Activated T-cell treated with anti-CD3 and anti-CD28 coated beads for 4 hours (primary cell): Measurements from ENCODE around the gene EXOSC5.
"Not testable (repeated sequence)": the region's sequence is repeated elsewhere in the genome, so short reads cannot be mapped to it uniquely, and the experiment has no call there.

Experiments
- DNase-seq: peaks from one replicate; pipeline ENCODE4 v3.0.0-alpha.2; 2020

The EXOSC5 gene

DNA sequence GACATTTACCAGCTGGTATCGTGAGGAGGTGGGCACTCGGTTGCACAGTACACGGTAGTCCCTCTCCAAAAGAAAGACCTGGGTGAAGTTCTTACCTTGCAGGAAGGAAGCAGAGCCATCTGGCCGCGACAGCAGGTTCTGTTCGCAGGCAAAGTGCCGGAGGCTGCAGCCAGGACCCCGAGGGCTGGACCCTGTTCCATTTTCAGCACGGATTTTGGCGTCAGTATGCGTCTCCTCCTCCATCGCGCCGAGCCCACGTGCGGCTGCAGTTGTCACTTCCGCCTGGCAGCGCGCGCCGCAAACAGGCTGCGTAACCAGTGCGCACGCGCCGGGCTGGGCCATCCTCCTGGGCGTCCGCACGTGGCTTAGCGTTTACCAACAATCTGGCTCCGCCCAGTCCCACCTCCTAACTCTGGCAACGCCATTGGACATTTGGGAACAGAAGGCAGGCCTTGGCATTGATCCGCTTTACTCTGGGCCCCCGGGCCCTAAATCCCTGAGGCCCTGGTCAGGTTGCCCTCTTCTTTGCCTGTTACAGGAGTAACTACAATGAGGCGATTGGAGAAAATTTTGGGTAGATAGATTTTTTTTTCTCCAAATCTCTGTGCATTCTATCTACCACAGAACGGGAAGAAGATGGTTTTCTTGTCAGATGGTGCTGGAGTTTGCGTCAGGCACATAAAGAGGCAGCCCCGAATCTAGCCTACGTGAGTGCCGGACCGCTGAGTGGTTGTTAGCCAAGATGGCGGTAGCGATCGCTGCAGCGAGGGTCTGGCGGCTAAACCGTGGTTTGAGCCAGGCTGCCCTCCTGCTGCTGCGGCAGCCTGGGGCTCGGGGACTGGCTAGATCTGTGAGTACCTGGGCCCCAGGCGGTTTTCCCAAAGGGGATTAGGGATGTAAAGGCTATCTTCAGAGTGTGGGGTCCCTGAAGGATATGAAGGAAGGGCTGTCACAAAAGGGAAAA, at the start of gene EXOSC5, which contains the start of gene BCKDHA:
Gene EXOSC5 (minus strand): TSS at position 274 of the 964 bp plus-strand sequence. CDS start 31 bp downstream, at position 243.
Gene BCKDHA (plus strand): TSS at position 733 of the 964 bp plus-strand sequence. CDS start 10 bp downstream, at position 743.
- peak; percentile 97 for DNase-seq

DNA sequence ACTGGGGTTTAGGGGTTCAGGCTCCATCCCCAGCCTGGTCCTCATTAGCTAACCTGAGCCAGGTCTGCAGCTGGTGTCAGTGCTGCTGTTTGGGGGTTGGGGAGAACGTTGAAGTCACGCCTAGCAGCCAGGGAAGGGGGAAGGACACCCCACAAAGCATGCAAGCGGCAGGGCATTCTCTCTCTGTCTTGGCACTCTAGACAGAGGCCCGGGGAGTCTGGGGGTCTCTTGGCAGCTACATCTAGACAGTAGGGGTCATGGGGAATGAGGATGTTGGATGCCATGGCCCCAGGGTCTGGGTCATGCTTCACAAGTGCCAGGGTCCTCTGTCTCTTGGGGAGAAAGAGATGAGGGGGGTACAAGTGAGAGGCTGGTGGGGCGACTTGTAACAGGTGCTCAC, 48.4 kb upstream of the EXOSC5 start:
- DNase-seq, result no peak

DNA sequence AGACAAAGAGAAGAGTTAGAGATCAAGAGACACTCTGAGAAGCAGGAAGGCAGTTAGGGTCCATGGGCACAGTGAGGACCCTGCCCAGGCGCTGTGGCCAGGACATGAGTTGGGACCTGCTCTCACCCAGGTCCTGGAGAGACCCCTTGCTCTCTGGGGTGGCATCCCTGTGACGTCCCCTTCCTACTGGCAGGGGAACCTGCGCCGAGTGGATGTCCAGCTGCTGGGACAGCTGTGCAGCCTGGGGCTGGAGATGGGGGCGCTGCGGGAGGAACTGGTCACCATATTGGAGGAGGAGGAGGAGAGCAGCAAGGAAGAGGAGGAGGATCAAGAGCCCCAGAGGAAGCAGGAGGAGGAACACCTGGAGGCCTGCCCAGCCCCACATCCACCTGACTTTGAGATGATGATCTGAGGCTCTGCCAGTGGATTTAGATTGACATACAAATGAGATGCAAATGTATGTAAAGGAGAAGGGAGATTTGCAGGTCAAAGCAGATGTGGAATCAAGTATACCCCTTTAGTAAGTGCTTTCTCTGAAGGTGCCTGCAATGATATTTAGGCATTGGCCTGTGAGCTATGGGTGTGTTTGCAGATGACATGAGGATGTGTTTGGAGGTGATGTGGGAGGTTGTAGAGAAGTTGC, 46.8 kb upstream of the EXOSC5 start:
- DNase-seq, result no peak

DNA sequence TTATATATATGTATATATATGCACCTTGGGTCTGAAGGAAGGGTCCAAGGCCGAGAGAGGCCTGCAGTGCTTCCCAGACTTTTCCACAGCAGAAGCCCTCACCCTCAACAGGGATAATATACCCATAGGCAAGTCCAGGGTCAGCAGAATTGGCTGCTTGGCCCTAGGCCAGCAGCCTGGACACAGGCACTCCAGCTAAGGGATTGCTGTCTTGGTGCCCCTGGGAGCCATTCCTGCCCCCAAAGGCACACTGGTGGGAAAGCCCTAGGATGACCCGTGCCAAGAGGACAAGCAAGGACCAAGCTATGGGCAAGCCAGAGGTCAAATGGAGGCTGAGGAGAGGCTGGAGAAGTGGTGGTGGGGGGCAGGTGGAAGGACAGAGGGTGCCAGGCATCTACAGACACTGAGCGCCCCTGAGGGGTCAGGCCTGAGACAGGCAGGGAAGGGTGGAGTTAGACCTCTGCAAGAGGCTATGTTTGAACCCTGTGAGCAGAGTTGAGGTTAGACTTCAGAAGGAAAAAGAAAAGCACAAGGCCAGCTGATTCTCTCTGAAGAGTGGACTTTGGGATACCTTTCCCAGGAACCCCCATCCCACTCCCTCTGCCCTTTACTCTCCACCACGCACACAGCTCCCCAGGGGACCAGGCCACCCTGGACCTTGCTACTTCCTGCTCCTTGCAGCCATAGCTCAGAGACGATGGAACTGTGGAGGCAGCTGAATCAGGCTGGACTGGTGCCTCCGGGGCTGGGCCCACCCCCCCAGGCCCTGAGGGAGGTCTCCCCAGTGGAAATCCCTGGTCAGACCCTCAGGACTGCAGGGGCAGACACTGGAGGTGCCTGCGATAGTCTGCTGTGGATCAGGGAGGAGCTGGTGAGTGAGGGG, 45.6 kb upstream of the EXOSC5 start, which contains the start of gene ERICH4:
Gene ERICH4 (plus strand): TSS at position 684 of the 883 bp plus-strand sequence. CDS start 14 bp downstream, at position 698.
- no peak for DNase-seq

DNA sequence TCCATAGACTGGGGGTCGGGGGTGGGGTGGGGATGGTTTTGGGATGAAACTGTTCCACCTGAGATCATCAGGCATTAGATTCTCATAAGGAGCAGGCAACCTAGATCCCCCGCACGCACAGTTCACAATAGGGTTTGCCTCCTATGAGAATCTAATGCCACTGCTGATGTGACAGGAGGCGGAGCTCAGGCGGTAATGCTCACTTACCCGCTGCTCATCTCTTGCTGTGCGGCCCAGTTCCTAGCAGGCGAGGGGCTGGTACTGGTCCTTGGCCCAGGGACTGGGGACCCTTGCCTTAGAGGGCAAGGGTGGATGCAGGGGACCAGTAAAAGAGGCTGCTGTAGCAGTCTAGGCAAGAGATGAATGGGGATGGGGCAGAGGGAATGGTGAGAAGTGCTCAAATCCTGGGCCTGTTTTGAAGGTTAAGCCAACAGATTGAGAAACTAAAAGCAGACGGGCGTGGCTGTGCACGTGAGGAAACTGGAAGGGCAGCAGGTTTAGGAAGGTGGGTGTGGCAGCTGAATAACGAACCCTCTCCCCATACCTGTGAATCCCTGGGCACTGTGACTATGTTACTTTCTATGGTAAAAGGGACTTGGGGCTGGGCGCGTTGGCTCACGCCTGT, 44.3 kb upstream of the EXOSC5 start:
- no peak for DNase-seq

DNA sequence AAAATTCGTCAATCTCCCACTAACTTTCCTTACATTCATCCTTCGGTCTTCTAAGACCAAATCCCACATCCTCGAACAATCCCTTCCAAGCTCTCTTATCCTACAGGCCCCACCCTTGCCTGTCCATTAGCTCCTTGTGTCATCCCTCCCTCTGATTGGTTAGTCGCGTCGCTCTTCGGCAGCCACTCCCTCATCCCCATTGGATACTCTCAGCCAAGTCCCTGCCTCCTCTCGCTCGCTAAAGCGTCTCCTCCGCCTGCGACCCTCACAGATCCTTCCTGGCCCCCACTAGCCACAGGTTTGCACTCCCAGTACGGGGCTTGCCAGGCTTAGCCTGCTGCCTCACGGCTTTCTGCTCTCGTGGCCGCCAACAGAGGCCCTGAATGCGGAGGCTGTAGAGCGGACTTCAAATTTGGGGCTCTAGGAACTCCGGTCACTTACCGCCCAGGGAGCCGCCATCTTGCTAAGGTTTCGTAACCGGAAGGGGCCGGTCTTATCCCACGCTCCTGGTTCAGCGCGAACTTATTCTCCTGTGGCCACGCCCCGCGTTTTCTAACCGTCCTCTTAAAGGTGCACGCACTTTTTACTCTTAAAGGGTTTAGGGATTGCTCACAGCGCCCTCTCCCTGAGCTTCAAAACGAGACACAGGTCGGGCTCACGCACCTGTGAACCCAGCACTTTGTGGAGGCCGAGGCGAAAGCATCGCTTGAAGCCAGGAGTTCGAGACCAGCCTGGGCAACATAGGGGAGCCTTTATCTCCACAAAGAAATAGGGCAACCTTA, 42.5 kb upstream of the EXOSC5 start, which contains the start of gene DMAC2:
Gene DMAC2 (minus strand): TSS at position 472 of the 782 bp plus-strand sequence. CDS start 13 bp downstream, at position 459.
- peak; percentile 93 for DNase-seq

DNA sequence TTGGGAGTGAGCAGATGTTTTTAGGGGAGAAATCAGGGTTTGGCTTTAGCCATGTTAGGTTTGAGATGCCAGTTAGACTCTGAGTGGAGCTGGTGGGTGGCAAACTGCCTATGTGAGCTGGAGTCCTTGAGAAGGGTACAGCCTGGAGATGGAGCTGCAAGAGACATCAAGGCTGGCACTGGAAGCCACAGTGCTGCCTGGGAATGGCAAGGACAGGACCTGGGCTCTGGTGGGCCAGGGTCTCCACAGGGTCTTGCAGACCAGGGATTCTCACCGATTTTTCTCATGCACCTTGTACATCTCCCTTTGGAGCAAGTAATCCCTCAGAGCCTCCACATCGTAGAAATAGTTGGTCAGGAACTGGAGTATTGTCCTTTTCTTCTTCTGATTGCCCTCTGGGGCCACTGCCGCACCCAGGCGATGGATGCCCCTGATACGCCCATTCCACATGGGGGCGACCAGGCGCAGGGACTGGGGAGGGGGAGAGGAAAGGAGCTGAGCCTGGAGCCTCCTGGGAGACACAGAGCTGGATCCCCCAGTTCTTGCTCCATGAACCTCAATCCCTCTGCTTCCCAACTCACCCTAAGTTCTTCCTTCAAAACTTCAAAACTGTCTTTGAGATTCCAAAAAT, 40.9 kb upstream of the EXOSC5 start:
- DNase-seq, result no peak

DNA sequence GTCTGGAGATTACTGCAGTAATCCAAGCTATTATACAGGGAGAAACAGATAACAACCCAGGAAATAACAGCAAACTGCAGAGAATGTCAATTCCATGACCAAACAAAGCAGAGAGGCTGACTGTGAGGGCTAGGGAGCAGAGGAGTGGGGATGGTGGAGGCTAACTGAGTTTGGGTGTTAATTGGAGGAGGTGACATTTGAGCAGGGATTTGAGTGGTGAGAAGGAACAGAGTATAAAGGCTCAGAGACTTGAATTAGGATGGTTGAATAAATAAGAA, 39.5 kb upstream of the EXOSC5 start:
- DNase-seq, result no peak

DNA sequence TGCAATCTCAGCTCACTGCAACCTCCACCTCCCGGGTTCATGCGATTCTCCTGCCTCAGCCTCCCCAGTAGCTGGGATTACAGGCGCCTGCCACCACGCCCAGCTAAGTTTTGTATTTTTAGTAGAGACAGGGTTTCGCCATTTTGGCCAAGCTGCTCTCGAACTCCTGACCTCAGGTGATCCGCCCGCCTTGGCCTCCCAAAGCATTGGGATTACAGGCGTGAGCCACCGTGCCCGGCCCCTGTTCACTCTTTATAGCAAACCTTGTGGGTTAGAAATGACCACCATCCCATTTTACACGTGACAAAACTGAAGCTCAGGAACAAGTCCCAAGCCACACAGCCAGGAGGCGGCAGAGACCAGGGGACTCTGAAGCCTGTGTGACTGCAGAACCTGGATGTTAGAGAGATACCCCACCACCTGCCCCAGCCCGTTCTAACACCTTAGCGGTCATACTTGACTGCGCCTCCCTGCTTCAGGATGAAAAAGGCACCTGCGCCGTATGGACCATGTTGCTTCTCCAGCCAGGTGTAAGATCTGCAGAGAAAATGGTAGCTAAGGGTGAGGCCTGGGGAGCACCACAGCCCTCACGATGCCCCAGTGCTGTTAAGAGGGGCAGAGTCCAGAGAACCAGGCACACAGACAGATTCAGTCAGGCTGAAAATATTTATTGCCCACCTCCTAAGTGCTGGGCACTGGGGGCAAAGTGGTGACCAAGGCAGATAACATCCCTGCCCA, 38.9 kb upstream of the EXOSC5 start:
- no peak for DNase-seq

DNA sequence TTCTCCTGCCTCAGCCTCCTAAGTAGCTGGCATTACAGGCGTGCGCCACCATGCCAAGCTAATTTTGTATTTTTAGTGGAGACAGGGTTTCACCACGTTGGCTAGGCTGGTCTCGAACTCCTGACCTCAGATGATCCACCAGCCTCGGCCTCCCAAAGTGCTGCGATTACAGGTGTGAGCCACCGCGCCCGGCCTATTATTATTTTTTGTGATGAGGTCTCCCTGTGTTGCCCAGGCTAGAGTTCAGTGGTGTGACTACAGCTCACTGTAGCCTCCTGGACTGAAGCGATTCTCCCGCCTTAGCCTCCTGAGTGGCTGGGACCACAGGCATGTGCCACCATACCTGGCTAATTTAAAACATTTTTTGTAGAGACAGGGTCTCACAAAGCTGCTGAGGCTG, 38.2 kb upstream of the EXOSC5 start:
- not testable (repeated sequence) for DNase-seq

DNA sequence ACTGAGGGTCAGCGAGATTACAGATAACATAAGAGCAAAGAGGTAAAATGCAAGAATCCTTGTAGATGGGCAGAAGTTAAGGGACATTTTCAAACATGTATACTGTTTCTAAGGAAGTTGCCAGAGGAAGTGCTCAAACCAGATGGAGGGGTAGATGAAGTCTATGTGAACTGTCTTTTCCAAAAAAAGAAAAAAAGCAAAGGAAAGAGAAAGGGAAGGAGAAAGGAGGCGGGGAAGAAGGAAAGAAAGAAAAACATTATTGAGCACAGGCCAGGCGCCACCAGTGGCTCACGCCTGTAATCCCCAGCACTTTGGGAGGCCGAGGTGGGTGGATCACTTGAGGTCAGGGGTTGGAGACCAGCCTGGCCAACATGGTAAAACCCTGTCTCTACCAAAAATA, 37.3 kb upstream of the EXOSC5 start:
- DNase-seq, result no peak

DNA sequence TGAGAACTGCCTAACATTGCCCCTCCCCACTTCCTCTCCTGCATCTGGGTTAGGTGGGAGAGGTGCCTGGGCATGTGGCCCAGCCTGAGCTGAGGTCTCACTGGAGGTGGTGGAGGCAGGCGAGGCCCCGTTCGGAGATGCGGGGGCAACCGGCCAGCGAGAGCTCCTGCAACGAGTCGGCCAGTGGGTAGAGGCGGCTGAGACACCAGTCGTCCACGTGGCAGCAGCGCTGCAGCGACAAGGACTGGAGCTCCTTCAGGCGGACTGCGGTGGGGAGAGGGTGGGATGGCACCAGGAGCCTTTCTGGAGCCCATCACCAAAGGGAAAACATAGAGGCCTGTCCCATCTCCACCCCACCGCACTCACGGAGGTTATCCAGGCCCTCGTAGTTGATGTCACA, 36.0 kb upstream of the EXOSC5 start:
- DNase-seq, result no peak

DNA sequence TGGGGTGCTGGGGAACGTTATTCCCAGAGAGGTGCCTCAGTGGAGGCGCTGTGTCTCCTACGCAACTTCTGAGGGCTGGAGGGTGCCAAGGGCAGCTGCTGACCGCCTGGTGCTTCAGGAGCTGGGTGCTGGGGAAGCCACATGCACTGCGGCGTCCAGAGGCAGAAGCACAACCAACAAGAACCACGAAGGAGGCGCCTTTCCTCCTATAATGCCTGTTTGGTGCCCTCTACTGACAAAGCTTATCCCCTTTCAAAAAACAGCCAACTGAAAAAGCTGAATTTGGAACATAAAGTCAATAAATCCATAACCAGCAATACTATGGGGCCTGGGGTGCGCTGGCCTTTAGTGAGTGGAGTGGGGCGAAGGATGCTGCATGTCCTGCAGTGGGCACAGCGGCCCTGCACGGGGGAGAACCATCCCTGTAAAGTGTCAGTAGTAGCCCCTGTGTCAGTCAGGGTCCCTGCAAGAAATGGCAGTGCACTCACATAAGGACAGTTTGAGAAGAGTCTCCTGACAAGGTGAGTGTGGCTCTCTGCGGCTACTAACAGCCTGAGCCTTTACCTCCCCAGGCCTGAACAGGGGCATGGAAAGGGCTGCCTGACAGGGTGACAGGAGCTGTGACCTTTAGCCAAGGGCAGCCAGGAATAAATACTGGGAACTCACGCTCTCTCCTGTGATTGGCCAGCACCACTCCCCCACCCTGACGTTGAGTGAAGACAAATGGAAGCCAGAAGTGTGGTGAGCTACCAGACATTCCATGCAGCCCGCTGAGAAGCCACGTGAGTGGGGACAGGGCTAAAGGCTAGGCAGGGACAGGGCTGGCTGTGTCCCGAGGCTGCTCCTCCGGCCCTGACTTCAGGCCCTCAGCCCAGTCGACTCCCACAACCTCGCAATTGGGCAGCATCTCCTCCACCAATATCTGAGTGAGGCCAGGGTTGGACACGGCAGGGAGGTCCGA, 34.5 kb upstream of the EXOSC5 start:
- DNase-seq, result no peak

DNA sequence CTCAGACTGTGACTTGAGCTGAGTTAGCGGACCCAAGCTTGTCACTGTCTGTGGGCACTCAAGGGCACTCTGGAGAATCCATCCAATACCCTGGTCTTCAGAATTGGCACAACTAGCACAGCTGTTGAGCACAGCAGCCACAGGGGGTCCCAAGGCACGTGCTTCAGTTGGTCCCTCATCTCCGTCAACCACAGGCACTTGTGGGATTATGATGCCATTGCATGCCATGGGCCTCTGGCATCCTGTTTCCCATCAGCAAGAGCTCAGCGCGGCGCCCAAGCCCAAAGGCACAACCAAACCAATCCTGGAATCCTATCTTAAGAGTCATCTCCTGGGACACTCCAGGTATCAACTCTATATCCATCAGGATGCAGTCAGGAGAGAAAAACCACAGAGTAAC, 33.8 kb upstream of the EXOSC5 start:
- no peak for DNase-seq

DNA sequence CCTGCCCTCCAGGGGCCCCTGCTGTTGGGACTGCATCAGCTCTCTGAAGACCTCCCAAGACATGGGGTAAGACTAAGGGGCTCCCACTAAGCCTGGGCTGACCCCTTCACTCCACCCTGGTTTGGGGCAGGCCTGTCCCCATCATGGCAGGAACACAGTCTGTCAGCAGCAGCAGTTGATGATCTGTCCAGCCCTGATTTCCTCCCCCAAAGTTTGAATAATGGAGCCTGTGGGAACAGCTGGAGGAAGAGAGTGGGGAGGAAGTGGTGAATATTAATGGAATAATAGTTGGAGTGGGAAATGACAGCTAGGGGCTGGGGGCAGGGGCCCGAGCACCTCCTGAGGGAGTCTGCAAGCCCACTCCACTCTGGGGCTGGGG, 31.3 kb upstream of the EXOSC5 start:
- no peak for DNase-seq

DNA sequence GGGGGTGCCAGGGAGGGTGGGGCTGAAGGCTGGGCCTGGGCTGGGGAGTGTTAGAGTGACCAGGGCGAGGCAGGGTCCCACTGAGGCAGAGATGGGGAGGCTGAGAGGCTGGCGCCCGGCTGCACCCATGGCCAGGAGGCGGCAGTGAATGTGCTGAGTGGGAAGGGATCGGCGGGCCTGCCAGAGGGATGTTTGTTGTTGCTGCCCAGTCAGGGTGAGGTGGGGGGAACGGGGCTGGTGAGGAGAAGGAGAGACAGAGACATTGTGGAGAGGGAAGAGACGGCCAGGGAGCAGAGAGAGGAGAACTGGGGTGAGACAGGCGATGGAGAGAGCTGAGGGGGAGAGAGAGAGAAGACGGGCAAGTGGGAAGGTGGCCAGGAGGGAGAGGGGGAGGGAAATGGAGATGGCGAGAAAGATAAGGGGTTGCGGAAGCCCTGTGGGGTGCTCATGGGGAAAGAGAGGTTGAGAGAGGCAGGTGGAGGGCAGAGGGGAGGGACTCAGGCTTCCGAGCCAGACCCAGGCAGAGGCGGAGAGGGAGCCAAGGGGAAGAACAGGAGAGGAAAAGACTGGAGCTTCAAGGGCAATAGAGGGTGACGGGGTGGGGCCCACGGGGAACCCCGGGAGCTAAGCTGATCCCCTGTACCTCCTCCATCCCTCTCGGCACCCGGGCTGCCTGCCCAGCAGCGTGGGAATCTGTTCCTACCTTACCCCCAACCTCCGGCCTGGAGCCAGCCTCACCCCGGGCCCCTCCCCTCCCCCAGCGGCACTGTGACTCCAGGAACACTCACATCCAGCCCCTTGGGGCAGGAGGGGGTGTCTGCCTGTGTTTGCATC, 30.7 kb upstream of the EXOSC5 start:
- peak; percentile 4 for DNase-seq

DNA sequence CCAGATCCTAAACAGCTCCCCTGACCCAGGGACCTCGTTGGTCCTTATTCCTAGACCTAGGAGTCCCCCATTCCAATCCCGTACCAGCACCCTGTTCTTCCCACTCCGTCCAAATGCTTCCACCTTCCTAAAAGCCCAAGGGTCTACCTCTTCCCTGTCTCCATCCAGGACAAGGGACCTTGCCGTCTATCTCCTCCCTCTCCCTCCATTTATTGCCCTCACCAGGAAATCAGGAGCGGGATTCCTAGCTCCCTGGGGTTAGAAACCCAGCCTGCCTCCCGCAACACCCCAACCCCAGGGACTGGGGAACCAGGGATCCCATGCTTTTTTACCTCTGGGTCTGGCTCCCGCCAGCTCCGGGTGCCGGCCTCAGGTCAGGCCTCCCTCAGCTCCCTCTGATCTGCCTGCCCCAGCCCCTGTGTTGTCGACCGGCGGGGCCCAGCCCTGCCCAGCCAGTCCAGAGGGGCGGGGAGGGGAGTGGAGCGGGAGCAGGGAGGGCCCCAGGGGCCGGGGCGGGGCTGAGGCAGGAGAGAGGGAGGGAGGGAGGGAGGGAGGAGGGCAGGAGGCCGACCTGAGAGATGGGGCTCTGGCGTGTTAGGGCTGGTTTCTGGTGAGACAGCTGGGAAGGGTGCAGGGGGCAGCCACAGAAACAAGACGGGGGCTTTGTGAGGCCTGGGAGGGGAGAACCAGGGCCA, 29.9 kb upstream of the EXOSC5 start, which contains the start of gene B3GNT8:
Gene B3GNT8 (minus strand): TSS at position 423 of the 695 bp plus-strand sequence. CDS start 596 bp downstream, outside the sequence.
- peak; percentile 8 for DNase-seq
